NCI-H774 (cell line): ENCODE measurements around the gene DLX1.
"Not testable (repeated sequence)": the region's sequence is repeated elsewhere in the genome, so short reads cannot be mapped to it uniquely, and the experiment has no call there.

ENCODE experiments used
- DNase-seq: peaks from one replicate; lab custom pipeline; 2025; lab: John Stamatoyannopoulos, UW

Gene DLX1

DNA sequence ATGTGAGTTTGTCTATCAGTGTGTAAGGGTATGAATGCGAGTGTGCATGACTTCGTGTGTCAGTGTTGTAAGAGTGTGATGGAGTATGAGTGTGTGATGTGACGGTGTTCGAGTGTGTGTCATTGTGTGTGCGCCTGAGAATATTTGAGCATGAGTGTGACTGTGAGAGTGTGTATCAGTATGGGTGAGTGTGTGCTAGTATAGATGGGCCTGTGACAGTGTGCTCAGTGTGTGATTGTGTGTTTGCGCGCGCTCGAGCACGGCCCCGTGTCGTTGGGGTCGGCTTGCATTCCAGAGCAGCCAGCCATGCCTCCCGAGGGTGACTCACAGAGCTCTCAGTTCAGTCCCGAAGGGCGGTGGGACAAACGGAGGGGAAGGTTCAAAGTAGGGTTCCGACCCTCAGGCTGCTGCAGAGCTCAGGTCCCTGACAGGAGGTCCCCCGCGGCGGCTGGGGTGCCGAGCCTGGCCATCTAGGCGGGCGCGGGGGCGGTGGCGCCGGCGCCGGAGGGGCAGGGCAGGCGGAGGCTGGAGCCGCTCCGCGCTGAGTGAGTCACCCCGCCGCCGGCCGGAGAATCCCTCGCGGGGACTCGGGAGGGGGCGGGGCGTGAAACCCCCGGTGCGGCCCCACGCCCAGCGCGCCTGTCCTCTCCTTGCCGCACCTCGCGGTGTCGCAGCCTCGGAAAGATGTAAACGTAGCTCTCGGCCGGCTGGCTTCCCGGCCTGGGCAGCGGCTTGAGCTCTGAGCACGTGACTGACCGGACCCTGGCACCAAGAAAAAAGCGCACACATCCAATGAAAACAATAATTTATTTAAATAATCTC, 13.6 kb downstream of the DLX1 start:
- DNase-seq = no peak

DNA sequence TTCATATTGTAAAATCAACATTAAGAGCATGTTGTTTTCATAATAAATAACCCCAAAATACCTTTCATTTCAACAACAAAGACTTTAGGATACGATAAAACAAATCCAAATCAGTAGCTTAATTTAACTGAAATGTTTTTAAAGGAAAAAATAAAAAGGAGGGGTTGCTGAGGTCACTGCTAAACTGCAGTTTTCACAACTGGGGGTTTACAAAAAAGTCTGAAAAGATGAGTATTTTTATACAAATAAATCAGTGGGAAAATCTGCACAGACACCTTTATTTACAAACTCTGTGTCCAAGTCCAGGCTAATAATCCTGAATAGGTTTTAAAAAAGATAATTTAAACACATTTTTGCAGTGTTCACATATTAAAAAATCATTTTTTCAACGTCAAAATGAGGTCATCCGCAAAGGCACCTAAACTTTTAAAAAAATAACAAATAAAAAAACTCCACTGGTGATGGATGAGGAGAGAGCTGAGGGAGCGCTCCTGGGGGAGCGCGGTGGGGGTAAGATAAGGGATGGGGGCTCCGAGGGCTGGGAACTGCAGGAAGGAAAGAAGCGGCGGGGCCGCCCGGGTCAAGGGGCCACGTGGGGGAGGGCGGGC, 14.3 kb downstream of the DLX1 start:
- no peak for DNase-seq

DNA sequence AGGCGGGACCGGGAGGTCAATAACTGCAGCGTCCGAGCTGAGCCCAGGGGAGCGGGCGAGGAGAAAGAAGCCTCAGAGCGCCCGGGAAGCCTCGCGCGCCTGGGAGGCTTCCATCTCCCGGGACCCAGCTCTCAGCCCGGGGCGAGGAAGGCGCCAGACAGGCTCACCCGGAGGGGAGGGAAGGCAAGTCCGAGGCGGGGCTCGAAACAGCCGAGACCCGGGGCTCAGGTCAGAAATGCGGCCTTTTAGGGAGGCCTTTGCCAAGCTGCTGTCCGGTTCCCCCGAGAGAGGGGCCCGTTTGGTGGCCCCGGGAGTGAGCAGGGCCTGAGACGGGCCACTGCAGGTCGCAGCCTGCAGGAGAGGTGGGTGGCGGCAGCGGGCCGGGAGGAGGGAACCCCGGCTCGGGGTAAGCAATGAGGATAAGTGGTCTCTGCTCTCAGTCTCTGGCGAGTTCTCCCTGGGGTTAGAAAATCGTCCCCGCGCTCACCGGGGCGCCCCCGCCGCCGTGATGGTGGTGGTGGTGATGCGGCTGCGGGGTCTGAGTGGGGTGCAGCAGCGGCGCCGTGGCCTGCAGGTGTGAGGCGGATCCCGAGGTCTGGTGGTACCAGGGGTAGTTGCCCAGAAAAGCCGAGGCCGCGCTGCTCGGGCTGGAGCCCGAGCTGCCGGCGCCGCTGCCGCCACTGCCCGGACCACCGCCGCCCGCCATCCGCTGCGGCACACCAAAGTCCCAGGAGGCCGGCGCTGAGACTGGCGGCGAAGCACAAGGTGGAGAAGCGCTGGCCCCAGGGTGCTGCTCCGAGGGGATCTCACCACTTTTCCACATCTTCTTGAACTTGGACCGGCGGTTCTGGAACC, 15.0 kb downstream of the DLX1 start:
- no peak for DNase-seq

DNA sequence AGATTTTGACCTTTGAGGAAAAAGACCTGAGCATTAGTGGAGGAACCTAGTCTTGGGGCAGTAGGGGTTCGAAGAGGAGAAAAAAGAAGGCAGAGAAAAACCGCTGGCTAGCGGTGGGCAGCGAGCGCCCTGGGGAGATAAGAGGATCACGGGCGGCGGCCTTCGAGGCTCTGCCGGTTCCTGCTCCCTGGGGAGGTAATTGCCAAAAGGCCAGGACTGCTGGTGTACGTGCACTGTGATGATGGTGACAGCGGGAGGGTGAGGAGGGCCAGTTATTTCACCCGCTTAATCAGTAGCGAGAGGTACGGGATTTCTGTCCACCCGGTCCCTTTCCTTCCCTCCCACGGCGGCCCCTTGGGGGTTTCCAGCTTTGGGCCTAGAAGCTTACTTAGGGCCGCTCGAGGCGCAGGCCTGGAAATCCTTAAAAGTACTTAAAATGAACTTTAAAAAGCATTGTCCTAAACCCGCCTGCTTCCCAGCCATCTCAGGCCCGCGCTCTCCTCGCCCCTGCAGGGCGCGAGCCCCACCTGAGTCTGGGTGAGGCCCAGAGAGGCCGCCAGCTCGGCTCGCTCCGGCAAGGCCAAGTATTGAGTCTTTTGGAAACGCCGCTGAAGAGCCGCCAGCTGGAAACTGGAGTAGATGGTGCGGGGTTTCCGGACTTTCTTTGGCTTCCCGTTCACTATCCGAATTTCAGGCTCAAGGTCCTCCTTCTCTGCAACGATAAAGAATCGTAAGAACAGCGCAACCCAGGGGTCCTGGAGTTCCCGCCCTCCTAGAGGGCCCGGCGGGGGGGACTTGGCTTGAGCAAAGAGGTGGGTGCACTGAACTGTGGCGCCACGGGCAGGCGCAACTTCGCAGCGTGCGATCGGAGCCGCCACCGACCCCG, 15.9 kb downstream of the DLX1 start:
- no peak for DNase-seq

DNA sequence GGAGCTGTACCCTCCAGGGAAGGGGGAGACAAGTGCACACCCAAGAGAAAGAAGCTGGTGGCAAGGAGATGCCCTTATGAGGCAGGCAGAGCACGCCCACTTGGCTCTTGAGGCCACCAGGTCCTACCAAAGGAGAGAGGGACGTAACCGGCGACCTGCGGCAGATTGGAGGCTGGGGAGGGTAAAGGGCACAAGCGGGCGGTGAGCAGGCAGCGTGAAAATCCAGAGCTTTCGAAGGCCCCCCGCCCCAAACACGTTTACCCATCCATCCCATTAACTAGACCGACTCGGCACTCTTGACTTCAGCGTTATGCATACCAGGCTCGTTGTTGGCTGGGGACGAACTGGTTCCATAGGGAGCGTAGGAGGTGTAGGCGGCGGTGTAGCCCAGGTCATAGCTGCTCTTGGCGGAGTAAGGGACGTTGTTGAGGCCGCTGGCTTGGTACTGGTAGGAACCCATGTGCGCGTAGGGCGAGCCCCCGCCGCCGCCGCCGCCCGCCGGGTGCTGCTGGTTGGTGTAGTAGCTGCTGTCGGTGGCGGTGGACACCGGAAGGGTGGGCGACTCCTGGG, 16.6 kb downstream of the DLX1 start:
- DNase-seq = no peak

DNA sequence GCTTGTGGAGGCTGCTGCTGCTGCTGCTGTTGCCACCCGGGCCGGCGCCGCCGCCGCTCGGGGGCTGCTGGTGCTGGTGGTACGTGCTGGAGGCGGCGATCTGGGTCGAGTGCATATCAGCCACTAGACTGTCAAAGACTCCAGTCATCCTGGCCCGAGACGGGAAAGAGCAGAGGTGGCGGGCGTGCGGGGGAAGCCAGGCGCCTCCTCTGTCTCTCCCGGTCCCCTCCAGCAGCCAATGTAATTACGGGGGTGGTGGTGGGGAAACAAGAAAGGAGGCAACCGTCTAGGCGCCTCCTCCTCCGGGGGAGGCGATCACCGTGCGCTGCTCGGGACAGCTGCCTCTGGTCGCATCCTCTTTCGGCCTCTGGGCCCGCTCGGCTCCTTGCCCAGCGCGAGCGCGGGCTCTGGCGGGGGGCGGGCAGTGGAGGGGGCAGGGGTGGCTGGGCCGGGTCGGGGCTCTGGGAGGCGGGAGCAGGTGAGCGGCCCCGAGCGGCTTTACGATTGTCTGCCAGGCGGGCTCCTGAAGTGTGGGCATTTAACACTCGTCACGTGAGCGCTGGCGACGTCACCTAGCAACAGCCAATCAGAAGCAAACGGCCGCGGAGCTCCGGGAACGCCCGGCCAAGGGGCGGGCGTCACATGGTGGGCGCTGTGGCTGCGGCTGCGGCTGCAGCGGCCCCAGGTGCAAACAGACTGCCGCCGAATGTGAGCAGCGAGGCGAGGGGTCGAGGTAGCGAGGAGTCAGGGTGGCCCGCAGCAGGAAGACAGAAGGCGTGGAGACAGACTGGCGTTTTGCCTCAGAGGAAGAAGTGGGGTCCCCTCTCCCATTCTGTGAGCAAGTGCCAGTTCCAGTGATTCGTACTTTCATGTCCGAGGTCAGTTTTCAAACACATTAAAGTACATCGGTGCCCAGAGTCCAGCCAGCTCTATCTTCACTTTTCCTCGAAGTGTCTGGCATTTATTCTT, 17.4 kb downstream of the DLX1 start, which contains the start of gene DLX2:
TSS of gene DLX2 (minus strand) at position 510 of the 969 bp plus-strand sequence. CDS start at position 148, 362 bp downstream.
- peak; percentile 96 for DNase-seq

DNA sequence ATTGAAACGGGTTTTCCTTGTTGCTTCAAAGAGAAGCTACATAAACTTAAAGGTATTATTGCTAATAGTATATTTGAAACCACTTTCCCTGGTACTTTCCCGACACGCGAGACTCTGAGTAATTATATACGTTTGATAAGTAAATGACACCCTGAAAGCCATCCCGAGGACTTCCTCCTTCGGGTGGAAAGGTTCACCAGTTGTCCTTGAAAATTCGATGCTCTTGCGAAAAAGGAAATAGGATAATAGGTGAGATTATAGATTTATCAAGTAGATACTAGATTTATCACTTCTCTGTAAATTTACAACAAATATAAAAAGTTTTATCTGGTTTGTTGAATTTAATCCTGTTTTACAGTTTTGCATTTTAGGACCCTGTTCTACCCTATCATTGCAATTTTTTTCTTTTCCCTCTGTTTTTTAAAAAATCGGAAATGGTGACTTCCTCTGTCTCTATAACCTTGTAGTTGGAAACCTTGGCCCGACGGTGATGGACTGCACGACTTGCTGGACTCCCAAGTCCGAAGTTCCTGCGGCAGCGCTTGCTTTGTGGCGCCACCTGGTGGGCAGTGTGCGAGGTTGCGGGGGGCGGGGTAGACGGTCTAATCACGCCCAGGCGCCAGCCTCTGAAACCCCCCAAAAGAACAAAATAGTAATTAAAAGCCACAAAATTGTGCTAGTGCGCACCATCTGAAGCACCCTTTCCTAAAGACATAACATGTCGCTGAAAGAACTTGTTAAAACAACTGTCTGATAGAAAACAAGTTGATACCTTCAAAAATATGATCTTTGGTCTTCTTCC, 18.4 kb downstream of the DLX1 start:
- DNase-seq = peak; percentile 85

DNA sequence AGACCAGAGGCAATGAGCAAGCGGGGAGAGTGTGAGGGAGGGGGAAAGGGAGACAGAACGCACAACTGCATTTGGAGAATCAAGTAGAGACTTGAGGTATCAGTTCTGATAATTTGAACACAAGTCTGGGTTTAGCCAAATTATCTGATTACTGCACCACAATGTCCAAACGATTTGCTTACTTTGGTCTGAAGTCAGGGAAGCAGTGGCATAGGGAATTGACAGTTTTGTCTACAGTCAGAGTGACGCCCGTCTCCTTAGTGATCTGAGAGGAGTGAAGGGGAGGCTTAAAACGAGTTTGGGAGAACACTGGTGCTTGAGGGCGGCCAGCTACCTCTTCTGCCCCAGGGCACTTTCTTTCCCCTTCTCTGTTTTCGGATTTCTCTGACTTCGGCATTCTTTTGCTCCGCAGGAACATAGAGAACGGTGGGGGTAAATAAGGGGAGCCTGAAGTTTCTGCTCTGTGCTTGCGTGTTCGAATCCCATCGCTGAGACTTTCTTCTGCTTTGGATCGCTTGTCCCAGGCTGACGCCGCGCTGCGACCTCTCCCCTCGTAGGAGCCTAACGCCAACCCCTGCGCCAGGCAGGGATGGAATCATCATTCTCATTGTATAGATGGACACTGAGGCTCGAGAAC, 20.3 kb downstream of the DLX1 start:
- no peak for DNase-seq

DNA sequence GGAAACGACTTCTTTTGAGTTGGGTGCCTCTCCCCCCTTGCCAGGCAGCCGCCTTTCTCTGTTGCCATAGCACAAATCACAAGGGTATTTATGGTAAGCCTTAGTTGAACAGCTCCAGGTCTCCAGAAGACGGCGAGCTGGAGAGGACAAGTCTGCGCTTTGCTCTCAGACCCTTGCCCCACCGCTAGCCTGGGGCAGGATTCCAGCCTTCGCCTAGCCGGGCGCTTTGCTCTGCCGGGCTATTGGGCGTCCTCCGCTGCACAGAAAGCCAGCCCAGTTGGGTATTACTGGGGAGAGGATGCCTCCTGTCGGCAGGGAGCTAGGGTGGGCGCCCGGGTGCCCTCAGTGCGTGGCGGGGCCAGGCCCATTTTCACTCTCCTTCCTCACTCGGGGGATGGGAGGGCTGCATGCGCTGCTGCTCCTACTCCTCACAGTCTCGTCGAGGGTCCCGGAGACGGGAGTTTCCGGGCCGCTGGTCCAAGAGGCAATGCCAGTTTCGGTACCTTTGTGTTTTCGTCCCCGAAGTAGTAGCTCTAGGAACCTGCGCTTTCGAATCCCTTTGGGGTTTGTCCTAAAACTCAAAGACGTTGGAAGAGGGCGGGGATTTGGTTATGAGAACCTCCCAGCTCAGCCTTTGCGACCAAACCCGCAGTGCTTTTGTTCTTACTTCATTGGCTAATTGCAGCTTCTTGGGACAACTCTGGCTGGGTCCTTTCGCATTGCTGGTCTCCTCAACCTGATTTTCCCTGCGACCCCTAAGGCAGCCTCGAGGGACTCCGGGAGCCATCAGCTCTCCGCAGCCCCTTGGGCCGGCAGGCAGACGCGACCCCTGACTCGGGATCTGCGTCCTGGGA, 21.0 kb downstream of the DLX1 start:
- peak; percentile 31 for DNase-seq

DNA sequence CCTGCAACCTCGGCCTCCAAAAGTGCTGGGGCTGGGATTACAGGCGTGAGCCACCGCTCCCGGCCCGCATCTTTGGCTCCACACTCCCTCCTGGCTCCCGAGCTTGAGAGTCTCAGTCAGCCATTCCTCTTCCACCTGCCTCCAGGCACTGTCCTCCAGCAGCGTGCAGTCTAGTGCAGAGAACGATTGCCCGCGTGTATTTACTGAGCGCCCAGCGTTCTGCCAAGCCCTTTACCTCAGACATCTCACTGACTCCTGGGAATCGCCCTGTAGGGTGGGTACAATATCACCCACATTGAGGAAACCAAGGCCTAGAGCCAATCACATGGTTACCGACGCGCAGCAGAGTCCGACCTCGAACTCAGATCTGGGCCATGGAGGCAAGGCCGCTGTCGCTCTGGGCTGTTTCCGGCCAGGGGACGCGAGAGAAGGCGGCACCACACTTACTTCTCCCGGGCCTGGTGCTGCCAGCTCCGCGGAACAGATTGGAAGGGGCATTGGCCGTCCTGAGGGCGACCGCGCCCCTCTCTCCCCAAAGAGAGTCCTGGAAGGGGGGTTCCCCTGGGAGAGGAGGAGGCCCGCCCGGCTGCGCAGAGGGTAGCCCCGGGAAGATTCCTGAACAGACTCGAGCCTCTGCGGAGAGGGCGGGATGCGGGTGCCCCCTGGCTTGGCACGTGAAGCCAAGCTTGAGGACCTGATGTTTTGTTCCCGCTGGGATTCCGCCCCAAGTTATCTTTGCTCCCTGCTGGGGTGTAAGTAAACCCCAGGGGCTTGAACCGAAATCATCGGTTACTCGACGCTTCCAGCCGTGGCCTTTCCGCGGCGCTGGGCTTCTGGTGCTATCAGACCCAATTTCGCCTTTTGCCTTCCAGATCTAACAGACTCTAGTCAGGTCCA, 22.6 kb downstream of the DLX1 start:
- no peak for DNase-seq

DNA sequence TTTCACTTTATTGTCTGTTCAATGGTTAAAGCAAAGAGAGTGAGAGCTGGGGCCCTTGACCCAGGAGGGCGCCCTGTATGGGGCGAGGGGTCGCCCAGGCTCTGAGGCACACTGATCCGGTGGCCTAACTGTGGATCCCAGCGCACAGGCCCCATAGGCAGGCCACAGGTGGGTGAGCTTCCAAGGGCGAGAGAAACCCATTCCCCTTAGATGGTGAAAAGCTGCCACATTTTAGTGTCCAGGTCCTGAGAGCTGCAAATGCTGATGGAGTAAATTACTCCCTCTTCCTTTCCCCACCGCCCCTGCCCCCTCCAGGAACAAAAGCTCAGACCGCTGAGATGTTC, 23.3 kb downstream of the DLX1 start:
- DNase-seq = no peak

DNA sequence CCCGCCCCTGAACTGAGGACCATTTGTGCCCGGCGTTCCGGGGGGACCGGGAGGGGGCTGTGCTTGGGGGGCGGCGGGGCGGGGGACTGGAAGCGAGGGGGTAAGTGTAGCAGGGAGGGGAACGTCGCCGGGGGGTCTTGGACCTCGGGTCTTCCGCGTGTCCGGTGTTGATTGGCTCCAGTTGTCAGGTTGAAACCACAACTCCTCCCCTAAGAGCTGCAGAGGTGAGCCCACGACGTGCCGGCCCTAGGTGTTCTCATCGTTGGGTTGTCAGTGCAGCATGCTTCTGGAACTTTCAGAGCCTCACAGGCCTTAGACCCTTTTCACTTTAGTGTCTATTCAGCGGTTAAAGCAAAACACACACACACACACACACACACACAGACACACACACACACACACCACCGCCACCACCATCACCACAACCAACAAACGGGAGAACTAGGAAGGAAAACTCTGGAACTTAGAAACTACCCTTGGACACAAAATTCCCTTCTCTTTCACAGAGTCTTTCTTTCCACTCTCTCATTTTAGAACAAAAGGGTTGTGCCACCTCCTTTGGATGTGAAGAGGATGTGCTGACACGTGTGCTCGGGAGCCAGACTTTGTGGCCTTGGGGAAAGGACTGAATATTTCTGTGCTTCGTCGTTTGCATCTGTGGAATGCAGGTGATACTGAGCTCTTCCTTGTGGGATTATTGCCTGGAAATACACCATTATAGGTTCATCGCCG, 24.1 kb downstream of the DLX1 start:
- DNase-seq = no peak

DNA sequence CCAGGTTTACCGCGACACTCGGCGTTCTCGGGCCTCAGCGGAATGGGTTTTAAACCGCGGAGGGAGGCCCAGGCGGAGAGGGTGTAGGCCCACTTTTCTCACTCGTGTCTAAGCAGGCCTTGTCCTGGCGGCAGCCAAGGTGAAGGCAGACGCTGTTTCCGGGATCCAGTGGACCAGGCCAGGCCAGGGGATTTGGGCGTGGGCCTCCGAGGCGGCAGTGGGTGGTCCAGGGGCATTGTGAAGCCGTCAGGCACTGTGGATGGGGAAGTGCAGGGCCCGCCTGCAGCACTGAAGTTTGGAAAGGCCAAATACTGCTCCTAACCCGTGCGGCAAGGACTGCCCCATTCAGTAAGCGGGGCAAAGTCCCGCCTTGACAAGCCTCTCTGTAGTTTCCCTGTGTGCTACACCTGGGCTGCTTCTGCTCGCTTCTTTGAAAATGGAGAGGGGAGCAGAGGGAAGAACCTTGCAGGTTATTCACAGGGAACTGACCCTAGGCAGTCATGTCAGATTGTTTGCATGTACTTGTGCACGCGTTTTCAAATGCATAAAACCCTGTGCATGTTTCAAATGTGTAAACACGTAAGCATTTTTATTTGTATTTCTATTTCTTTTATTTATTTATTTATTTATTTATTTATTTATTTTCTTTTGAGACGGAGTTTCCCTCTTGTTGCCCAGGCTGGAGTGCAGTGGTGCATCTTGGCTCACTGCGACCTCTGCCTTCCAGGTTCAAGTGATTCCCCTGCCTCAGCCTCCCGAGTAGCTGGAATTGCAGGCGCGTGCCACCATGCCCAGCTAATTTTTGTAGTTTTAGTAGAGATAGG, 24.9 kb downstream of the DLX1 start:
- DNase-seq = no peak

DNA sequence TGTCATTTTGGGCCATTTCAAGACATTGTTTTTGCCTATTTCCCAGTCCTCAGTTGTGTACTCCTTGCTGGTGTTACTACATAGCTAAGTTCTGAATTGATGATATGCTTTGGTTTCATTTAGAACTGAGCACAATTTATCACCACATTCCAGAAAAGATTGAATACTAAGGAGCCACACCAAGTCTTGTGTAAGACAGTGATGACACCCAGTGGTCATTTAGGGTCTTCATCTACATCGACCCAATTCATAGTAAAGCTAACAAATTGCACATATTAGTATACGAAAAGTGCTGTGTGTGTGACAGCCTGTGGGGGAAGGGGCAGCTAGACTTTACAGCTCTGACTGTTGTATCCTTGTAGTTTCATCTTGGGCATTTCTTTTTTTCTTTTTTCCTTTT, 28.3 kb downstream of the DLX1 start:
- no peak for DNase-seq

DNA sequence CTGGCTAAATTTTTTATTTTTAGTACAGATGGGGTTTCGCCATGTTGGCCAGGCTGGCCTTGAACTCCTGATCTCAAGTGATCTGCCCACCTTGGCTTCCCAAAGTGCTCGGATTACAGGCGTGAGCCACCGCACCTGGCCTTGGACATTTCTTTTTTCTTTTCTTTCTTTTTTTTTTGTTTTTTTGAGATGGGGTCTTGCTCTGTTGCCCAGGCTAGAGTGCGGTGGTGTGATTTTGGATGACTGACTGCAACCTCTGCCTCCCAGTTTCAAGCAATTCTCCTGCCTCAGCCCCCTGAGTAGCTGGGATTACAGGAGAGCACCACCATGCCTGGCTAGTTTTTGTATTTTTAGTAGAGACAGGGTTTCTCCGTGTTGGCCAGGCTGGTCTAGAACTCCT, 28.9 kb downstream of the DLX1 start:
- not testable (repeated sequence) for DNase-seq
